GM21360 (cell line): Measurements from ENCODE around the gene PIP5K1A.
"Not testable (repeated sequence)": the region's sequence is repeated elsewhere in the genome, so short reads cannot be mapped to it uniquely, and the experiment has no call there.

Source experiments
- ATAC-seq: cut with Tn5 transposase; IDR thresholded peaks from one replicate; pipeline ENCODE4 v1.9.1; 2021; ENCODE audit warnings: mild to moderate bottlenecking, moderate library complexity; ENCODE audit not compliant: unreplicated experiment

Gene PIP5K1A

GRCh38 chr1:151192047-151192446 lies 6.3 kb upstream of the PIP5K1A start:
- ATAC-seq, result no peak

- no peak for ATAC-seq
Measured at GRCh38 chr1:151193304-151193703, 5.0 kb upstream of the PIP5K1A start.

DNA sequence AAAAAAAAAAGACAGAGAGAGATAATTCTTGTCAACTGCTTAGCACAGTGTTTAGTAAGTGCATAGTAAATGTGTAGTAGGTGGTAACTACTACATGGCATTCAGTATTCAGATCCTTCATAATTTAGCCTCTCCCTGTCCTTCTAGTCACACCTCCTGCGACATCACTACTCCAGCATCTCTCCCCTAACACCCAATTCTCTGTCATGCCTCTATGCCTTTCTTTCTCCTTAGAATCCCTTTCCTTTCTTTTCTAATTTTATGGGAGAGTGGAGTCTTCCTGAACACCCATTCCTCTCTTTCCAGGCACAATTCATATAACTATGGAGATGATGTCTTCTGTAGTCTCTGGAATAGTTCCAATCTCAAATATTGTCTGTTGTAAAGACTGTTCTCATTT lies 4.5 kb upstream of the PIP5K1A start:
- ATAC-seq, result no peak

DNA sequence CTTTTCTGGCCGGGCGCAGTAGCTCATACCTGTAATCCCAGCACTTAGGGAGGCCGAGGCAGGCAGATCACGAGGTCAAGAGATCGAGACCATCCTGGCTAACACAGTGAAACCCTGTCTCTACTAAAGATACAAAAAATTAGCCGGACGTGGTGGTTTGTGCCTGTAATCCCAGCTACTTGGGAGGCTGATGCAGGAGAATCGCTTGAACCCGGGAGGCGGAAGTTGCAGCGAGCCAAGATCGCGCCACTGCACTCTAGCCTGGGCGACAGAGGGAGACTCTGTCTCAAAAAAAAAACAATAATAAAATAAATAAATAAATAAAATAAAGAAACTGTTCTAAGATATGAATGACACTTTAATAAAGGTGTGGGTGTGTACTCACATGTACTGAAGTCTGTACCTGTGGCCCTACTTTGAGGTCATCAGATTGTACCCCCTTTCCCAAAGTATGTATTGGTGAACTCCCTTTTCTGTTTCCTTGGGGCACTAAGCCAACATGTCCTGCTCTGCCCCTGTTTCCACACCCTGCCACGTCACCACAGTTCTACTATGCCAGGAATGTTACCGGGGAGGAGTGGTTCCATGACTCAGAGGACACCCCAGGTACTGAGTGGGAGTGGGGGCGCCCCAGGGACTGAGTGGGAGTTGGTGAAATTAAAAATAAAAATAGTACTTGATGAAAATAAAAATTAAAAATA lies 3.3 kb upstream of the PIP5K1A start:
- not testable (repeated sequence) for ATAC-seq

DNA sequence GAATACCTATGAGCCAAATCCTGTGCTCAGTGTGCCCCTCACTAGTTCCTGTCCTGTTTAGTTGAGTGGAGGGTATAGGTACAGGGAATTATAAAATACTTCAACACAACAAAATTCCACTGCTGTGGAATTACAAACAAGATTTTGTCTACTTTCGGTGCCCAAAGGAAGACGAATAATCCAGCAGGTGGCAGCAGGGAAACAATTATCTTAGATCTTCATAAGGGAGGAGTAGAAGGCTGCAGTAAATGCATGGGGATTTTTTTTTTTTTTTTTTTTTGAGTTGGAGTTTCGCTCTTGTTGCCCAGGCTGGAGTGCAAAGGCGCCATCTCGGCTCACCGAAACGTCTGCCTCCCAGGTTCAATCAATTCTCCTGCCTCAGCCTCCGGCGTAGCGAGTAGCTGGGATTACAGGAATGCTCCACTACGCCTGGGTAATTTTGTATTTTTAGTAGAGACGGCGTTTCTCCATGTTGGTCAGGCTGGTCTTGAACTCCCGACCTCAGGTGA lies 2.0 kb upstream of the PIP5K1A start:
- ATAC-seq, result no peak

GRCh38 chr1:151197863-151198253 lies 494 bp upstream of the PIP5K1A start:
- ATAC-seq, result no peak

DNA sequence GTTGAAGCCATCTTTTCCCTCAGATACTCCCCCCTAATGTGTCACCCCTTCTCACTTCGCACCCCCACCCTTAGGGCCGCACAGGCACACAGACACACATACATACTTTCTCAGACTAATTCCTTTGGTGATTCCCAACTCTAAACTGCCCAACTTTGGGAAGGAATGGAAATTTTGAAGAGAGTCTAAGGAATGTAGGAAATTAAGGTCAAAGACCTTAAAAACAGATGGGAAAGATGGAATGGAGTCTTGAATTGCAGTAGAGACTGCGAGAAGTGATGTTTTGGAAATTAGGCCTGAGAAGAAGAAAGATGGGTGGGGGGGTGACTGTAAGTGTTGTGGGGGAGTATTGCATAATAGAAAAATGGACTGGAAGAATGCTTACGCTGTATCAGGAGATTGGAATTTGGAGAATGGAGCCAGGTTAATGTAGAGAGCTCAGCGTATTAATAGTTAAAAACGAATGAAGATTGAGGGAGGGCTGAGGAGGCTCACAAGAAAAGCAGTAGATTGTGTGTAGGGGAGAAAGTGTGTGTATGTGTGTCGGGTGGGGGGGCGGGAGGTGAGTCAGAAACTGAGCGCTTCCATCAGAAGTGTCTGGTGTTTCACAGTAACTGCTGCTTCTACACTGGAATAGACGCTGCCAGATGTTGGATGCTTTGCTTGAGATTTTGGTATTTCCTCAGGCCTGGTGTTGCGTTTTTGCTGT lies 1.7 kb downstream of the PIP5K1A start:
- ATAC-seq, result no peak

GRCh38 chr1:151205381-151205965 lies 7.1 kb downstream of the PIP5K1A start:
- ATAC-seq, result not testable (repeated sequence)

DNA sequence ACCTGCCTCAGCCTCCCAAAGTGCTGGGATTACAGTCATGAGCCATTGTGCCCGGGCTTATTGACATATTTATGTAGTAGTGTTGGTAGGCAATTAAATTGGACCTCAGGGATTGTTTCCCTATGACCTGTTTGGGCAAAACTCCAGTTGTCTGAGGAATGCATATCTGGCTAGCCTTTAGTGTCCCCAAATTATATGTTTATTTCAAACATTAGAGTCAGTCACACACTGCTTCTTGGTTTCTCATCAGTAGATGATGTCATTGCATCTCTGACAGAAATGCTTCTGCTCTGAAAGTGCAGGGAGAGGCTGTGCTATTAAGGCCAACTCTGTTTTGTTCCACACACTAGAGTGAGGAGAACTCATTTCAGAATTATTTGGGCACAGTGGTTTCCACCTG lies 12.5 kb downstream of the PIP5K1A start:
- no peak for ATAC-seq

DNA sequence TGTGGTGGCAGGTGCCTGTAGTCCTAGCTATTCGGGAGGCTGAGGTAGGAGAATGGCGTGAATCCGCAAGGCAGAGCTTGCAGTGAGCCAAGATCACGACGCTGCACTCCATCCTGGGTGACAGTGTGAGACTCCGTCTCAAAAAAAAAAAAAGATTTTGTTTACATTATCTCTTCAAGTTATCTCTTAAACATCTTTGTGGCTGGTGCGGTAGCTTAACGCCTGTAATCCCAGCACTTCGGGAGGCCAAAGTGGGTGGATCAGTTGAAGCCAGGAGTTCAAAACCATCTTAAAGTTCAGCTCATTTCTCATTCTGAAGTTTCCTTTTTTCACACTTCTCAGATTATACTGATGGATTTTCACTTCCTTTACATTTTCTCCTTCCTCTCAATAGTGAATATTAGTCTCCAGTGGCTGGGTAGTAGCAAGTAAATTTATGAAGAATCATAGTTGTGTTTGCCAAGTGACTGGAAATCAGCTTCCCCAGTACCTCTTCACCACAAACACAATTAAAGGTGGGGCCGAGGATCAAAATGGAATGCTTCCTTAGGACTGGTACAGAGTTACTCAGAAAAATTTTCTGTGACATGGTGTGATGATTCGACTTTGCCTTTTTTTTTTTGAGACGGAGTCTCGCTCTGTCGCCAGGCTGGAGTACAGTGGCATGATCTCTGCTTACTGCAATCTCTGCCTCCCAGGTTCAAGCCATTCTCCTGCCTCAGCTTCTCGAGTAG lies 13.8 kb downstream of the PIP5K1A start:
- ATAC-seq, result no peak

DNA sequence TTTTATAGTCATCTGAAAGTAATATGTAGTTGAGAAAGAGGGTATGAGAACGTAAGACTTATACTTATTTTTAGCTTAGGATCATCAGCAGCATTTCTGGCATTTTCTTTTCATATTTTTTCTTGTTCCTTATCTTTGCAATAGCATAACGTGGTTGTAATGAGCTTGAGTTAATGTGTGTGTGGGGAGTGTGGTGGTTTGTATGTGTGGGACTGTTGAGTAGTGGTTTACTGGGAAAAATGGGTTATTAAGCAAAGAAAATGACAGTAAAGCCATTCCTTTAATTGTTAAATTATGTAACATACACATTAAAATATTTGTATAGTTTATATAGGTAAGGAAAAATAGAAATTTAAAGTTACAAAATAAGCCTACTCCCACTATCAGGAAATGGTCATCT lies 15.2 kb downstream of the PIP5K1A start:
- no peak for ATAC-seq

DNA sequence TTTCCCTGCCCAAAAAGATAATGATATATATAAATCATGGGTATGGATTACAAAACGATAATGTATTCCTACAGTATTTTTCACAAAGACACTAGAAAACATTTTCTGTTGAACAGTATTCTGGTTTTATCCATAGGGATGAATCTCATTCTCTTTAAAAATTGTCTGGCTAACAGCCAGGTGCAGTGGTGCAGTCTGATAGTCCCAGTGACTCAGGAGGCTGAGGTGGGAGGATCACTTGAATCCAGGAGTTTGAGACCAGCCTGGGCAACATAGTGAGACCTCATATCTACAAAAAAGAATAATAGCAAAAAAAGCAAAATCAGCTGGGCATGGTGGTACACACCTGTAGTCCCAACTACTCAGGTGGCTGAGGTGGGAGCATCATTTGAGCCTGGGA lies 23.3 kb downstream of the PIP5K1A start:
- no peak for ATAC-seq

- no peak for ATAC-seq
Measured at GRCh38 chr1:151222130-151222529, 23.8 kb downstream of the PIP5K1A start.

DNA sequence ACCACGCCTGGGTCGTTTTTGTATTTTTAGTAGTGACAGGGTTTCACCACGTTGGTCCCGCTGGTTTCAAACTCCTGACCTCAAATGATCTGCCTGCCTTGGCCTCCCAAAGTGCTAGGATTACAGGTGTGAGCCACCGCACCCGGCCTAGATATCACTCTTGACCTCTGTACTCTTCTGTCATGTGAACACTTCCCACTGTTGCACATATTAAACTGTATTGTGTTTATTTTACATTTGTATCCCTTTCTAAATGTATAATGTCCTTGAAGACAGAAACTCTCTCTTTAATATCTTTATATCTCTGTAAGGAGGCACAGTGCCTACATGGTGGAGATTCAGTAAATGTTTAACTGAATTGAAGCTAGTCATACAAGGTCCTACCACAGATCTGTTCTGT lies 36.9 kb downstream of the PIP5K1A start:
- no peak for ATAC-seq

GRCh38 chr1:151237678-151238466 lies 39.5 kb downstream of the PIP5K1A start:
- ATAC-seq, result no peak

GRCh38 chr1:151238467-151238739 lies 40.1 kb downstream of the PIP5K1A start:
- ATAC-seq, result no peak

GRCh38 chr1:151242442-151242841 lies 44.1 kb downstream of the PIP5K1A start:
- ATAC-seq, result no peak

- no peak for ATAC-seq
Measured at GRCh38 chr1:151243683-151244216, 45.4 kb downstream of the PIP5K1A start.

- no peak for ATAC-seq
Measured at GRCh38 chr1:151246786-151247185, 48.4 kb downstream of the PIP5K1A start.

DNA sequence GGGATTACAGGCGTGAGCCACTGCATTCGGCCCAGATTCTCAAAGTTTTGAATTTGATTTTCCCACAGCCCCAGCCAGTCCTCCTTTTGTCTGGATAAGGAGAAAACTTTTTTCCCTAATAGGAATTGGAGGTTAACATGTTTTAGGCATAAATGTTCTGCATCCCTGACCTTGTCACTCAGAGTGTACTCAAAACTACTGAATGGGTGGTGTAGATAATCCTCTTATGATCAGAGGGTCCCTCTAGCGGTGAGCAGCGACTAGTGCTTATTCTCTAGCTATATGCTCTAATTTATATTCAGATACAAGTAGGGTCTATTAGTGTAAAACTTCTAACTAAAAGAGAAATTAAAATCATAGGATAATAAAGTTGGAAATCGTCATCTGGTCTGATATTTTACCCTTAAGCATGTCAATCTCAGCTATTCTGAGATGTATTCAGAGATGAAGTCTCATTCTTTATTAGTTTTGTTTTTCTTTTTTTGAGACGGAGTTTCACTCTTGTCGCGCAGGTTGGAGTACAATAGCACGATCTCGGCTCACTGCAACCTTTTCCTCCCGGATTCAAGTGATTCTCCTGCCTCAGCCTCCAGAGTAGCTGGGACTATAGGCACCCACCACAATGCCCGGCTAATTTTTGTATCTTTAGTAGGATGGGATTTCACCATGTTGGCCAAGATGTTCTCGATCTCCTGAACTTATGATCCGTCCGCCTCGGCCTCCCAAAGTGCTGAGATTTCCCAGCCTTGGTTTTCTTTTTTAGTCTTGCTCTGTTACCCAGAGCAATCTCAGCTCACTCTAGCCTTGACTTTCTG lies 53.5 kb downstream of the PIP5K1A start:
- ATAC-seq, result no peak
